Fibroblast of skin of scalp (primary cell): ENCODE data around the gene YPEL2. TPM values are rescaled to one million over a fixed set of nuclear protein-coding genes. Genes with fewer than 3 reads are reported as not detected.
A peak's percentile ranks its signal among the peaks of the same experiment; 100 is the strongest.
"Not testable (repeated sequence)": the region's sequence is repeated elsewhere in the genome, so short reads cannot be mapped to it uniquely, and the experiment has no call there.

Source experiments
- DNase-seq: peaks from one replicate; pipeline ENCODE4 v3.0.0-alpha.2; 2013
- polyA plus RNA-seq, 2 experiments: library from polyadenylated mRNA; unstranded; fragments of 120-200 nt; gene quantifications; one replicate each; pipeline ENCODE4 v1.2.1, GENCODE V29; 2013; ENCODE audit not compliant: insufficient read length in 2 of 2

The YPEL2 gene
- polyA plus RNA-seq (2013, experiment 1 of 2; ENCODE audit: insufficient read length) = 3.4 TPM
- polyA plus RNA-seq (2013, experiment 2 of 2; ENCODE audit: insufficient read length) = 3.3 TPM

DNA sequence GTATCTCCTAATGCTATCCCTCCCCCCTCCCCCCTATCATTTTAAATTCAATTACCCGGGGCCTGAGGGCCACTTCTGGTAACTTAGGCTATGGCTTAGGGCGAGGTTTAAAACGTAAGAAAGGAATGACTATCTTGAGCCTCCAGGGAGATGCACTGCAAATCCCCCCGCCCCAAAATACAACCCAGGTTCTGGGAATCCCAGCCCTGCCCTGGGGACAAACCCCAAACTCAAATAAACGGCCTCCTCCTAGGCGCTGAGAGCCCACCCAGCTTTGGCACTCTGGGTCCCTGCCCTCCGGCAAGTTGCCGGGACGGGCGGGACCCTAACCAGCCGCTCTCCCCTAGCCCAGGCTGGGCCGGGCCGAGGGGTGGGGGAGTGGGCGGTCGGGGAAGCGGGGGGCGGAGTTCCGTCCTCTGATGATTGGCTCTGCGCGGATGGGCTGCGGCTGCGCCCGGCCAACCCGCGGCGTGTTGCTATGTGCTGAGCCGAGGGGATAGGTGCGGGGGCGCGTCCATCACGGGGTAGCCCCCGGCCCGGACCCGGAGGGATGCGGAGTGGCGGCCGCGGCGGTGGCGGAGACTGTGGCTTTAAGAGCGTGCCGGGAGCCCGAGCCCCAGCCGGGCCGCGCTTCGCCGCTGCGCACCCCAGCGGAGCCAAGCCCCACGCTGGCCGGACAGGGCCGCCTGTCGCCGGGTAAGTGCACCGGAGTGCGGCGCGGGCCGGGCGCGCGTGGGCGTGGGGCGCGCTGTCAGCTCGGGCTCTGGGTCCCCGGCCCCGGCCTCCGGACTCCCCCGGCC is at the start of gene YPEL2:
TSS of gene YPEL2 (plus strand) at position 527 of the 800 bp plus-strand sequence. CDS start 21,755 bp downstream, outside the sequence.
- peak; percentile 97 for DNase-seq

DNA sequence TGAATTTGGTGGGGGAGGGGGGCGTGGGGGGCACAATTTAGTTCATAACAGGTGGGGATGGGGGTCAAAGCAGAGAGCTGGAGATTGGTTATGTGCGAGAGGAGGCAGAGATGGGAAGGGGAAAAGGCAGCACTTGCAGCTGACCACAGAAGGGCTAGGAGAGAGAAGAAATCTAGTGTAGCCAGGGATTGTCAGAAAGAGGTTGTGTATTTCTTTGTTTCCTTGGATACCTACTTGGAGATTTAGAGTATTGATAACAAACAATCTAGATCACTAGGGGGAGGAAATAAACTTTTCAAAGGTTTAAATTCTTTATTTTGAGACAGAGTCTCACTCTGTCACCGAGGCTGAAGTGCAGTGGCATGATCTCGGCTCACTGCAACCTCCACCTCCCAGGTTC is 47.1 kb upstream of the YPEL2 start:
- no peak for DNase-seq

DNA sequence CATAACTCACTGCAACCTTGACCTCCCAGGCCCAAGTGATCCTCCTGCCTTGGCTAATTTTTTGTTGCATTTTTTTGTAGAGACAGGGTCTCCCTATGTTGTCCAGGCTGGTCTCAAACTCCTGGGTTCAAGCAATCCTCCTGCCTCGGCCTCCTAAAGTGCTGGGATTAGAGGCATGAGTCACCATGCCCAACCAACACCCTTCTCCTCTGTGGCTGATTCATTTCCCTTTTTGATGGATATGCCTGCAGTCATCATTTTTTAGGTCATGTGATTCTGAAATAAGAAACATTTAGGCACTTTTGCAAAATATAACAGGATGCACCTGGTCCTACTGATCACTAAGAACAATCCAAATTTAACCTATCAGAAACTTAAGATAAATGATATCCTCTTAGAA is 44.0 kb upstream of the YPEL2 start:
- peak; percentile 7 for DNase-seq

GRCh38 chr17:59287891-59288290 is 43.6 kb upstream of the YPEL2 start:
- DNase-seq = no peak

GRCh38 chr17:59289981-59290301 is 41.5 kb upstream of the YPEL2 start:
- DNase-seq = no peak

- not testable (repeated sequence) for DNase-seq
Observed at GRCh38 chr17:59290302-59290998, 41.0 kb upstream of the YPEL2 start.

DNA sequence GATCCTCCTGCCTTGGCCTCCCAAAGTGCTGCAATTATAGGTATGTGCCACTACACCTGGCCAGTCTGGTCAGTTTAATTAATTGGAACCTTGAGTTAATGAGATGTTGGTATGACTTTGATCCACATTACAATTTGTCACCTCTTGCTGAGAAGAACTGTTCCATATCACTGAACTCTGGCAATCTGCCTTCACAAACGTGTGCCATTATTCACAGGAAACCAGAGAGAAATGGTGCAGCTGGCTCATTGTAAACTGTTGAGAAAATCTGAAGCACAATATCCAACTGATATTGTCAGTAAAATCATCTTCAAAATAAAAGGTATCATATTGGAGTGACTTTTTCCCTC is 39.3 kb upstream of the YPEL2 start:
- DNase-seq = no peak

DNA sequence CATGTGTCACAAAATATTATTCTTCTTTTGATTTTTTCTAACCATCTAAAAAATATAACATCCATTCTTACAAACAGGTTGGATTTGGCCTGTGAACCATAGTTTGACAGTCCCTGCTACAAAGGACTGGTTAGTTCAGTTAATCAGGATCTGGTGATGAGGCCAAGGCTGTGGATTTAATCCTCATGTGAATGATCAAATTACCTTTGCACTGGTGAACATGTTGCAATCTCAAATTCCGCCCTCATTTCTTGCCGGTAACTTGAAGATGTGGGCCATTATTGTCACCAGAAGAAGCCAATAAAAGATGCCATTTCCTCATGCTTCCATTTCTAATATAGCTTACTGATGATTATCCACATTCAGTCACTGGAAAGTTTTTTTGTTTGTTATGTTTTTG is 35.3 kb upstream of the YPEL2 start:
- DNase-seq = no peak

- peak; percentile 31 for DNase-seq
Observed at GRCh38 chr17:59298521-59298920, 32.9 kb upstream of the YPEL2 start.

- DNase-seq = no peak
Observed at GRCh38 chr17:59299400-59300092, 31.9 kb upstream of the YPEL2 start.

DNA sequence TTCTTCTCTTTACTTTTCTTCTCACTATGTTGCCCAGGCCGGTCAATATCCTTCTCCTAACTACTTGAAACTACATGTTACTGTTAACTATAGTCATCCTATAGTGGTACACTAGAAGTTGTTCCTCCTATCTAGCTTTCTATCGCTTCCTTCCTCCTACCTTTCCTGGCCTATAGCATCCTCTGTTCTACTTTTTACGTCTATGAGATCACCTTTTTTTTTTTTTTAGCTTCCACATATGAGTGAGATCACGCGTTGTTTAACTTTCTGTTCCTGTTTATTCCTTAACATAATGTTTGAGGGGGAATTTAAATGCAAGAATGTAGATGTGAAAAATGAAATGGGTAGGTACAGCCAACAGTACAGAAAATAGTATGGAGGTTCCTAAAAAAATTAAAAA is 30.5 kb upstream of the YPEL2 start:
- DNase-seq = no peak

- DNase-seq = no peak
Observed at GRCh38 chr17:59304811-59305210, 26.6 kb upstream of the YPEL2 start.

DNA sequence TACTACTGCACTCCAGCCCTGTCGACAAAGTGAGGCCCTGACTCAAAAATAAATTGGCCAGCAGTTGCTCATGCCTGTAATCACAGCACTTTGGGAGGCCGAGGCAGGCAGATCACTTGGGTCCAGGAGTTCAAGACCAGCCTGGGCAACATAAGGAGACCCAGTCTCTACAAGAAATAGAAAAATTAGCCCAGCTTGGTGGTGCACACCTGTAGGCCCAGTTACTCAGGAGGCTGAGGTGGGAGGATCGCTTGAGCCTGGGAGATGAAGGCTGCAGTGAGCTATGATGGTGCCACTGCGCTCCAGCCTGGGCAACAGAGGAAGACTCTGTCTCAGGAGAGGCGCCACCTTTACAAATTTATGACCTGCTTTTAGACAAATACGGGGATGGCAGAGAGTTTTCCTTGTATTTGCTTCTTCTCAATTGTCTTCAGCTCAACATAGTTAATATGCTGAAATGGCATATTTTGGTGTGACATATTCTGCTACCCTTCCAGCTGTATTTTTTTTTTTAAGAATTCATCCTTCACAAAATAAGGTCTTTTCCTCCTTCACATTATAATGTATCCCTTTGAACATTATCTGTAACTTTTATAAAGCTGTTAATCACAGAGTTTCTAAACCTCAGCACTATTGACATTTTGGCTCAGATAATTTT is 21.1 kb upstream of the YPEL2 start:
- no peak for DNase-seq

DNA sequence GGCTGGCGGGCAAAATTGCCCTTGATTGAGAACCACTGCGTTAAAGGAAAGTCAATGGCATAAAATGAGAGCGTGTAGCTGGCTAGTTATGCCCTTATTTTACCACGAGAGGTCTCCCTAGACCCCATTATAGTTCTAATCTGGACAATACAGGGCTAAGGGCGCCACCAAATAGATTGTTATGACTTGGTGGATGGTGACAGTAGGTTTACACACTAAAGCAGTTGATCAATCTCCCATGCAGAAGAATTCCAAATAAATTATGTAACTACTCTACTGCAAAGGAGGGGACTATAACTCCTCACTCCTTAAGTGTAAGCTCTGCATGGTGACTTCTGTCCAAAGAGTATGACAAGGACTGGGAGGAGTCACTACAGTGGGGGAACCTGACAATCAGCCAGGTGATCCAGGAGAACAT is 20.4 kb upstream of the YPEL2 start:
- DNase-seq = peak; percentile 65

DNA sequence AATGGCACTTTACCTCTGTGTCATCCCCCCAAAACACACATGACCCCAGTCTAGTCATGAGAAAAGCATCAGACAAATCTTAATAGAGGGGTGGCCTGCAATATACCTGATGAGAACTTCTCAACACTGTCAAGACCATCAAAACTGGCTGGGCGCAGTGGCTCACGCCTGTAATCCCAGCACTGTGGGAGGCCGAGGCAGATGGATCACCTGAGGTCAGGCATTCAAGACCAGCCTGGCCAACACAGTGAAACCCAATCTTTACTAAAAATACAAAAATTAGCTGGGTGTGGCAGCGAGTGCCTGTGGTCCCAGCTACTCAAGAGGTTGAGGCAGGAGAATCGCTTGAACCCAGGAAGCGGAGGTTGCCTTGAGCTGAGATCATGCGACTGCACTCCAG is 19.9 kb upstream of the YPEL2 start:
- DNase-seq = not testable (repeated sequence)

DNA sequence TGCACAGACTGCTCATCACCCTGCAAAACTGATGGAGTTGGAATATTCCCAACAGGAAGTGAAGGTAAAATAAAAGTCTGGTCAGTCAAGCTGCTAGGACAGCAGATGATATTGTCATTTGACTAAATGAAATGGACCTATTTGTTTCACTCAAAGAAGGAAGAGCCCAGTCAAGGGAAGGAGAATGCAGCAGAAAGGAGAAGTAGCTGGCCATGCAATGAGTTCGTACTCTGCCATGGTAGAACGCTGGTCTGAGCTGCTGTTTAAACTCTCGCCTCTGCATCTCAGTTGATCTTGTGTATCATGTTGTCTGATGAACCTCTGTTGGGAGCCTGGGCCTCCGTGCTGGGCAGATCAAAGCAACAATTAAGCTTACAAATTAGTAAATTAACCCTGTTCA is 15.6 kb upstream of the YPEL2 start:
- DNase-seq = no peak

DNA sequence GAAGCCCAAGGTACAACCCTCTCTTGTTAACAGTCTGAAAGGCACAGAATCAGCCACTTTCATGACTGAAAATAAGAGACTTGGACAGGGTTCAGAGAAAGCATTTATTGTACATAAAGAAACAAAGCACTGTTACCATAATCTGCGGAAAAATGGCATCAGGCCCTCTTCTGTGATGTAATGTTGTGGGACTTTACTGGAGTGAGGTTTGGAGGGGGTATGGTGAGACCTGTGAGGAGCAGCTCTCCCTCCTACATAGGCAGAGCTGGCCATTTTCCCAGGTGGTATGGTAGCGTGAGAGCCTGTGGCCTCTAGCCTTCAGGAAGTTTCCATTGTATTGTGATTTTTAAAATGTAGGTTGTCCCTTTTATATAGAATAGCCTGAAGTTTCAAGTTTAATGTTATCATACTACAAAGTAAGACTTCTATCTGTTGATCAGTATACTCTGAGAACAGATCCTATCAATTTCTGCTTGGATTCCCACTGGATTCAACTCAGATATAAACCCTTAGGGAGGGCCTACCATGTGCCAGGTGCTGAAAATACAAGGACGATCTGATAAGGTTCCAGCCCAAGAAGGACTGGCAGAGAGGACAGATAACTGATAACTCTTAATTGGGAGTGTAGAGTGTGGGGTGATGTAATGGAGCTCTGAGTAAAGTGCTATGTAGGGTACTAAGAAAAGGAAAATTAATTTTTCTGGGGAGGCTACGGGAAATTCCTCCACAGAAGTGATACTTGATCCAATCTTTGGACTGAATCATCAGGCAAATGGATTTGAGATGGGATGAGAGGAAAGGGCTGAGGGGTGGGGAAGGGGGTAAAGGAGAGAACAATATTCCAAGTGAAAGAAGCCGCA is 4.1 kb upstream of the YPEL2 start:
- DNase-seq = no peak

DNA sequence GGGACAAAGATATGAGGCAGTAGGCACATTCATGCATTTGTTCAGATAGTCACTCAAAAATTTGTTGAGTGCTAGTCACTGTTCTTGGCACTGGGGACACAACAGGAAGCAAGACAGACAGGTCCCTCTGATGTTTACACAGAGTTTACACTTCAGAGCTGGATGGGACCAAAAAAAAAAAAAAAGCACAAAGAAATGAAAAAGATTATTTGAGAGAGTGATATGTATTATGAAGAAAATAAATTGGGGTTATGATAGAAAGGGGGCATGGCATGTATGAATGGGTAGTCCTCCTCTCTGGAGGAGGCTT is 3.5 kb upstream of the YPEL2 start:
- DNase-seq = no peak

DNA sequence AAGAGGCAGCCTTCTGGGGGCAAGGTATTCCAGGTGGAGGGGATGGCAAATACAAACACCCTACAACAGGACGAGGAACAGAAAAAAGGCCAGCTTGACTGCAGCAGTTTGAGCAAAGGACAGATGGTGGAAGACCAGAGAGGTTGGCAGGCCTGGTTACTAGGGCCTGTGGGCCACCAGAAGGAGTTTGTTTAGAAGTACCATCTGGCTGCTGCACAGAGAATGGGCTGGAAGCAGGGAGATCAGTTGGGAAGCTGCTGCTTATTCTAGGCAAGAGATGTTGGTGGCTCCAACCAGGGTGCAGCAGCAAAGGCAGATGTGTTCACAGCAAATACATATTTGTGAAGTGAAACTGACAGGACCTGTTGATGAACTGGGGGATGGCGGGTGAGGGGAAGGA is 2.9 kb upstream of the YPEL2 start:
- DNase-seq = no peak

DNA sequence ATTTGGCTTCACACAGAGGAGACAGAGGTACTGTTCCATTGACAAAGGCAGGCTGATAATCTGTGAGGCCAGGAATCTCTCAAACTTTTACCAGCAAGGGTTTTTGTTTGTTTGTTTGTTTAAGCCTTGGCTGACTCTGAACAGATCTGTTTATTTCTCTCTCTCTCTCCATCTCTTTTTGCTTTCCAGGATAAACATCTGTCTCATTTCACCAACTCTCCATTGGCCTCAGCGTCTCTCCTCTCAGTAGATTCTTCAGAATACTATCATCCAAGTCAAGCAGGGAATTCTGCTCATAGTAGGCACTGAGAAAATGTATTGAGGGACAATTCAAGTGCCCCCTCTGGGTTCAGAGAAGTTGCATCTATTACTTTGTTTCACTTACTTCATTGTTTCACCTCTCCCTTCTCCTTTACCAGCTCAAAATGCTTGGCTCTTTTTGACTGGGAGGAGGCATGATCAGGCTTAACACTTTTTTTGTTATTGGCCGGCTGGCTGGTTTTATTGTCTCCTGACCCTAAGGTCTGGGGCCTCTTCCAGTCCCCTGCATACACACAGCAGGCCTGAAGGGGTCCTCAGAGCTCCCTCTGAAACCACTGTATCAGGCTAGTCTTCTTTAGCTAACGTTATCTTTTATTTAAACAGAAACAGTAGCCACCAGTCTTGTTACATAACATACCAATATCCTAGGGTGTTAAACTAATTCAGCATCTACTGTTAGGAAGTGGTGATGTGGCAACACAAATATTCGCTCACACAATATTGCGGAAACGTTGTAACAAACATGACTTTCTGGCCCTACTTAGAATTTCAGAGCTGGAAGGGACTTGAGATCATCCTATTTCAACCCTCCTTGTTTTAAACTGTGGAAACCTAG is 2.0 kb upstream of the YPEL2 start:
- DNase-seq = peak; percentile 76
